B cell (primary cell): ENCODE results near the gene HEG1. TPM values are rescaled to one million over a fixed set of nuclear protein-coding genes. Genes with fewer than 3 reads are reported as not detected.

Source experiments
- ATAC-seq: fragments of 200-7000 bp; cut with Tn5 transposase; one replicate; pipeline ENCODE4 v1.10.0; 2021; ENCODE audit warnings: low read depth, mild to moderate bottlenecking, moderate number of reproducible peaks, moderate library complexity
- CTCF ChIA-PET: fragments of 350-600 bp; sonication (Branson Sonifier 250); formaldehyde crosslinking; loops from one replicate; lab custom pipeline; 2021; ENCODE audit warnings: antibody characterized with exemption, inconsistent platforms; lab: Charles Lee
- POLR2A ChIA-PET: fragments of 350-600 bp; sonication (Branson Sonifier 250); formaldehyde crosslinking; loops from one replicate; lab custom pipeline; 2021; ENCODE audit warnings: antibody characterized with exemption; lab: Charles Lee
- DNase-seq: peaks from one replicate; pipeline ENCODE4 v3.0.0; 2013
- H2AFZ ChIP-seq: 2 replicates; pipeline ENCODE4 v1.6.1; 2012; ENCODE audit warnings: mild to moderate bottlenecking, low read depth, low read length; ENCODE audit not compliant: insufficient read depth, poor library complexity, severe bottlenecking
- H3K27ac ChIP-seq, 2 donors: 1 replicate in 1 of 2; 2 replicates in 1 of 2; pipeline ENCODE4 v1.5.1; 2012 to 2013; ENCODE audit warnings: low read length in 2 of 2, mild to moderate bottlenecking in 2 of 2, moderate library complexity in 1 of 2
- H3K27me3 ChIP-seq, 4 experiments: fragments of 200-600 bp in 1 of 4; sonication (generic) in 1 of 4; replicated peaks in 1 of 4; 1 replicate in 2 of 4; 2 replicates in 2 of 4; pipeline versions ENCODE4 v1.6.1 to v1.7.0; 2013 to 2016; ENCODE audit warnings: low read length in 3 of 4, mild to moderate bottlenecking in 2 of 4, mixed read lengths in 1 of 4, moderate library complexity in 1 of 4; ENCODE audit not compliant: insufficient read depth in 4 of 4, control insufficient read depth in 3 of 4; ENCODE audit errors: control extremely low read depth in 1 of 4
- H3K36me3 ChIP-seq, 2 experiments: replicated peaks in 1 of 2; 1 replicate in 1 of 2; 2 replicates in 1 of 2; pipeline versions ENCODE4 v1.6.1 to v1.7.1; 2013; ENCODE audit warnings: low read length in 1 of 2; ENCODE audit not compliant: insufficient read depth in 2 of 2, control insufficient read depth in 1 of 2; ENCODE audit errors: control extremely low read depth in 1 of 2, extremely low read depth in 1 of 2
- H3K4me1 ChIP-seq, 2 donors: fragments of 200-600 bp in 1 of 2; sonication (generic) in 1 of 2; 1 replicate in 1 of 2; 2 replicates in 1 of 2; pipeline versions ENCODE4 v1.5.1 to v1.6.1; 2013 to 2017; ENCODE audit warnings: low read length in 2 of 2; ENCODE audit not compliant: control insufficient read depth in 2 of 2, insufficient read depth in 2 of 2
- H3K4me2 ChIP-seq: replicated peaks from 2 replicates; pipeline ENCODE3; 2012; ENCODE audit warnings: mild to moderate bottlenecking, low read depth, low read length; ENCODE audit not compliant: poor library complexity, severe bottlenecking
- H3K4me3 ChIP-seq, 5 experiments: fragments of 200-600 bp in 1 of 5; sonication (generic) in 1 of 5; 1 replicate in 3 of 5; 2 replicates in 2 of 5; pipeline versions ENCODE4 v1.5.1 to v1.7.0; 2011 to 2016; ENCODE audit warnings: low read length in 4 of 5, mild to moderate bottlenecking in 4 of 5, low read depth in 2 of 5, control low read depth in 1 of 5, moderate library complexity in 1 of 5; ENCODE audit not compliant: insufficient read depth in 1 of 5; ENCODE audit errors: control extremely low read depth in 1 of 5, extremely low read depth in 1 of 5
- H3K79me2 ChIP-seq: fragments of 200-600 bp; sonication (generic); one replicate; pipeline ENCODE4 v1.6.0; 2016; ENCODE audit warnings: low read length; ENCODE audit not compliant: control insufficient read depth, insufficient read depth
- H3K9ac ChIP-seq: fragments of 200-600 bp; sonication (generic); 2 replicates; pipeline ENCODE4 v1.6.1; 2017; ENCODE audit warnings: mild to moderate bottlenecking, low read length, moderate library complexity
- H3K9me3 ChIP-seq, 3 donors: one replicate each; pipeline versions ENCODE4 v1.6.1 to v1.7.1; 2013; ENCODE audit warnings: low read length in 2 of 3; ENCODE audit not compliant: control insufficient read depth in 2 of 3, insufficient read depth in 1 of 3; ENCODE audit errors: control extremely low read depth in 1 of 3
- H4K20me1 ChIP-seq: 2 replicates; pipeline ENCODE4 v1.6.0; 2012; ENCODE audit warnings: mild to moderate bottlenecking, low read length; ENCODE audit not compliant: insufficient read depth, control insufficient read depth, poor library complexity, severe bottlenecking
- H3K27ac Mint-ChIP-seq: one replicate; pipeline ENCODE4 v1.8.0; 2021; ENCODE audit warnings: mixed read lengths
- H3K27me3 Mint-ChIP-seq: one replicate; pipeline ENCODE4 v1.8.0; 2021; ENCODE audit warnings: mixed read lengths
- H3K4me1 Mint-ChIP-seq: one replicate; pipeline ENCODE4 v1.8.0; 2021; ENCODE audit warnings: mixed read lengths
- H3K4me3 Mint-ChIP-seq: one replicate; pipeline ENCODE4 v1.8.0; 2021; ENCODE audit warnings: mixed read lengths
- H3K9me3 Mint-ChIP-seq: one replicate; pipeline ENCODE4 v1.8.0; 2022; ENCODE audit warnings: mixed read lengths; ENCODE audit not compliant: insufficient read depth
- CTCF ChIP-seq: fragments of 200-600 bp; IDR thresholded peaks from one replicate; pipeline ENCODE4 v1.8.0; 2022; ENCODE audit warnings: antibody characterized with exemption, mild to moderate bottlenecking
- EZH2 ChIP-seq: IDR thresholded peaks from 2 replicates; pipeline ENCODE4 v1.6.1; 2012; ENCODE audit warnings: borderline replicate concordance, low read depth, mild to moderate bottlenecking, moderate library complexity, low read length; ENCODE audit not compliant: insufficient read depth, poor library complexity, severe bottlenecking
- WGBS: methylation state at CpG from one replicate; pipeline ENCODE4 v1.1.5; 2013; ENCODE audit warnings: missing lambda C conversion rate; ENCODE audit not compliant: insufficient coverage; 5-methylcytosine and 5-hydroxymethylcytosine counted together
- intact Hi-C: fragments of 100-400 bp; cut with micrococcal nuclease; formaldehyde crosslinking; loops from one replicate; pipeline ENCODE4 v1.10.0; 2022
- polyA plus RNA-seq: library from polyadenylated mRNA; depleted of rRNA; stranded (reverse); fragments of >200 nt; gene quantifications from 2 replicates; pipeline ENCODE4 v1.2.3, GENCODE V29; 2012
- total RNA-seq, 2 donors: library from RNA; stranded (reverse); fragments of 120-200 nt in 1 of 2; gene quantifications; 1 replicate in 1 of 2; 2 replicates in 1 of 2; pipeline versions ENCODE4 v1.2.3 to v1.2.4, GENCODE V29; 2013 to 2022

The HEG1 gene
- total and polyA plus RNA-seq, 2 donors (not counting 1 experiment from before 2014, with no cell fraction given) = 5.1 to 9.2 TPM

GRCh38 chr3:124924741-124925140, 131.1 kb downstream of the HEG1 start:
- ATAC-seq = no peak
- H3K27me3 Mint-ChIP-seq = peaks cover 20% of the 10 kb centered on the region

GRCh38 chr3:124923833-124924232, 132.0 kb downstream of the HEG1 start:
- H3K27me3 ChIP-seq = peaks cover 0 to 3% (median 0%) of the 10 kb centered on the region in 4 experiments
- no peaks in the 10 kb centered on the region for H3K9me3 ChIP-seq
- H4K20me1 ChIP-seq = no peaks in the 10 kb centered on the region
- ChIA-PET POLR2A (no interaction called here), CTCF (interaction anchor here (1.2 to 2.1 kb wide), 5 partner anchors 9 to 517 kb away, joined by 3 to 9 read pairs (median 5); partner anchors contain the start of gene MUC13)
- Mint-ChIP-seq H3K27me3 (peaks cover 19% of the 10 kb centered on the region), H3K4me1 (no peaks in the 10 kb centered on the region), H3K27ac (no peak overlapping the region), H3K4me3 (no peak overlapping the region), H3K9me3 (no peaks in the 10 kb centered on the region)
- no peaks in the 10 kb centered on the region for H3K4me1 ChIP-seq
- H3K9ac ChIP-seq = no peak overlapping the region
- H3K4me2 ChIP-seq = no peak overlapping the region
- H3K36me3 ChIP-seq = no peaks in the 10 kb centered on the region
- DNase-seq = no peak
- no peak overlapping the region for H2AFZ ChIP-seq
- no peak overlapping the region for H3K27ac ChIP-seq
- no peak overlapping the region for H3K4me3 ChIP-seq
- H3K79me2 ChIP-seq = no peaks in the 10 kb centered on the region
- ATAC-seq = no peak
- TF ChIP-seq CTCF (no peak), EZH2 (no peak)
- intact Hi-C loops = no loop called here

More at GRCh38 chr3:124924741-124925140, 131.1 kb downstream of the HEG1 start:
- H3K9me3 Mint-ChIP-seq = no peaks in the 10 kb centered on the region
- TF ChIP-seq CTCF (no peak), EZH2 (no peak)
- H3K9me3 ChIP-seq = no peaks in the 10 kb centered on the region
- H4K20me1 ChIP-seq = no peaks in the 10 kb centered on the region
- no peak overlapping the region for H2AFZ ChIP-seq
- peaks cover 0 to 4% (median 2%) of the 10 kb centered on the region in 4 experiments for H3K27me3 ChIP-seq
- no peak for DNase-seq
- no peaks in the 10 kb centered on the region for H3K4me1 Mint-ChIP-seq
- WGBS = no CpG with 5 or more reads among the region's 2 CpGs
- no peaks in the 10 kb centered on the region for H3K4me1 ChIP-seq
- H3K79me2 ChIP-seq = no peaks in the 10 kb centered on the region
- POLR2A ChIA-PET = no interaction called here
- intact Hi-C loops = loop anchor here (5.0 kb wide), 1 partner anchor 218 kb away; no protein-coding TSS in a partner anchor
- no peak overlapping the region for H3K27ac Mint-ChIP-seq
- CTCF ChIA-PET = interaction anchor here (1.2 to 2.1 kb wide), 5 partner anchors 8 to 516 kb away, joined by 3 to 9 read pairs (median 5); partner anchors contain the start of gene MUC13
- H3K36me3 ChIP-seq = no peaks in the 10 kb centered on the region
- H3K4me3 ChIP-seq = no peak overlapping the region
- H3K27ac ChIP-seq = no peak overlapping the region
- H3K4me3 Mint-ChIP-seq = no peak overlapping the region
- H3K4me2 ChIP-seq = no peak overlapping the region
- H3K9ac ChIP-seq = no peak overlapping the region
